Esophagus muscularis mucosa (tissue), 4 donors: Measurements from ENCODE around the gene PRDM2. TPM values are rescaled to one million over a fixed set of nuclear protein-coding genes. Genes with fewer than 3 reads are reported as not detected.

Source experiments
- DNase-seq: peaks from one replicate; pipeline ENCODE4 v3.0.0-alpha.2; 2017; ENCODE audit errors: extremely low spot score
- H3K27ac ChIP-seq, 4 donors: fragments of 200-600 bp; sonication (generic); replicated peaks in 1 of 4; 1 replicate in 3 of 4; 2 replicates in 1 of 4; pipeline ENCODE4 v1.5.1; 2016 to 2019; ENCODE audit warnings: mild to moderate bottlenecking in 1 of 4
- H3K27me3 ChIP-seq, 4 donors: fragments of 200-600 bp; sonication (generic); one replicate each; pipeline versions ENCODE4 v1.5.1 to v1.6.0; 2016 to 2019
- H3K36me3 ChIP-seq, 4 donors: fragments of 200-600 bp; sonication (generic); one replicate each; pipeline ENCODE4 v1.5.1; 2016 to 2019
- H3K4me1 ChIP-seq, 4 donors: fragments of 200-600 bp; sonication (generic); one replicate each; pipeline ENCODE4 v1.5.1; 2016 to 2019
- H3K4me3 ChIP-seq, 4 donors: fragments of 200-600 bp; sonication (generic); 1 replicate in 2 of 4; 2 replicates in 2 of 4; pipeline ENCODE4 v1.5.1; 2016 to 2019; ENCODE audit warnings: mild to moderate bottlenecking in 4 of 4, moderate library complexity in 1 of 4
- H3K9me3 ChIP-seq, 4 donors: fragments of 200-600 bp; sonication (generic); 1 replicate in 3 of 4; 2 replicates in 1 of 4; pipeline ENCODE4 v1.5.1; 2016 to 2019
- CTCF ChIP-seq, 3 experiments: fragments of 200-600 bp in 2 of 3; fragments of 450-650 bp in 1 of 3; sonication (generic) in 2 of 3; IDR thresholded peaks; one replicate each; pipeline ENCODE4 v1.5.1; 2017 to 2019; ENCODE audit warnings: antibody characterized with exemption in 3 of 3, mild to moderate bottlenecking in 2 of 3, moderate library complexity in 1 of 3
- EP300 ChIP-seq: sonication (generic); formaldehyde crosslinking; IDR thresholded peaks from one replicate; pipeline ENCODE4 v1.6.1; 2017; ENCODE audit warnings: antibody characterized with exemption
- POLR2A ChIP-seq: fragments of 450-650 bp; IDR thresholded peaks from one replicate; pipeline ENCODE4 v1.6.1; 2017; ENCODE audit warnings: antibody characterized with exemption, moderate library complexity, mild to moderate bottlenecking, low read depth
- POLR2AphosphoS5 ChIP-seq, 2 donors: sonication (generic); formaldehyde crosslinking; IDR thresholded peaks; one replicate each; pipeline ENCODE4 v1.6.1; 2017; ENCODE audit warnings: antibody characterized with exemption in 2 of 2
- WGBS: methylation state at CpG from one replicate; pipeline ENCODE4 v1.1.5; 2018; 5-methylcytosine and 5-hydroxymethylcytosine counted together
- intact Hi-C: fragments of 100-400 bp; cut with DNase I; formaldehyde crosslinking; loops from one replicate; pipeline ENCODE4 v1.15.1; 2023
- total RNA-seq, 4 donors: library from RNA; depleted of rRNA; stranded (reverse); fragments of >200 nt; gene quantifications; one replicate each; pipeline versions ENCODE4 v1.1.0 to v1.2.1, GENCODE V29; 2016

PRDM2 gene
- total RNA-seq, 4 donors from 2014 or later, result 32.5 to 54.6 (median 44.2) TPM

DNA sequence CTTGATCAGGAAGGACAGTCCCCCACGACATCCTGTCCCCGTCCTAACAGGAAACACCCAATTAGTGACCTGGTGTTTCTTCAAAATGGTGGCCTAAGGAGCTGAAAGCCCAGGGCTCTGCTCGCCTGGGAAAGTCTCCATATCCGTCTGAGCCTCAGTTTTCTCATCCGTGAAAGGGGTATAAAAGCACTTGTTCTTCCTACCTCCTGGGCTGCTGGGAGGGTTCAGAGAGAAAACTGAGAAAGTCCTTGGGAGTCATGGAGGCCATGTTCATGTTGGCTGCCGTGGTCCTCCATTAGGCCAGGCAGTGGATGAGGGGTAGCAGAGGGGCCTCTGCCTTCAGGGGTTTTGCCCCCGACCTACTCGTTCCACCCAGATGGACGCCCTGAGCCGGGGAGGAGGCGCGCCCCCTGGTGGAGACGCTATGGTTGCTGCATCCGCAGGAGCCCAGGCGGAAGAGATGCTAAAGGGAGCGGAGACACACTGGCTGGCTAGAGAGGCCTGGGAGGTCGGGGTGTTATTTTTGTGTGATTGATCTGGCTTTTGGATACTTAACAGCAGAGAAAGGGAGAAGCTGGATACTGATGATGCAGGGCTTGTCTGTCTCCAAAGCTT is 113.5 kb downstream of the PRDM2 start:
- no peak overlapping the region for H3K4me3 ChIP-seq
- no peak overlapping the region for H3K27ac ChIP-seq
- no peaks in the 10 kb centered on the region for H3K9me3 ChIP-seq
- intact Hi-C loops, result loop anchor here (5.0 kb wide), 1 partner anchor 146 kb away; no protein-coding TSS in a partner anchor
- H3K27me3 ChIP-seq, result no peaks in the 10 kb centered on the region
- no peak for DNase-seq
- H3K4me1 ChIP-seq, result peaks cover 3 to 10% (median 3%) of the 10 kb centered on the region in 4 donors
- 62% methylated on average over 17 of the region's 17 CpGs for WGBS
- H3K36me3 ChIP-seq, result peaks cover 0 to 30% (median 26%) of the 10 kb centered on the region in 4 donors
- TF ChIP-seq EP300 (no peak), CTCF (IDR thresholded peaks at IDR 0.05) (peak; percentile 49 to 67 (median 54))

DNA sequence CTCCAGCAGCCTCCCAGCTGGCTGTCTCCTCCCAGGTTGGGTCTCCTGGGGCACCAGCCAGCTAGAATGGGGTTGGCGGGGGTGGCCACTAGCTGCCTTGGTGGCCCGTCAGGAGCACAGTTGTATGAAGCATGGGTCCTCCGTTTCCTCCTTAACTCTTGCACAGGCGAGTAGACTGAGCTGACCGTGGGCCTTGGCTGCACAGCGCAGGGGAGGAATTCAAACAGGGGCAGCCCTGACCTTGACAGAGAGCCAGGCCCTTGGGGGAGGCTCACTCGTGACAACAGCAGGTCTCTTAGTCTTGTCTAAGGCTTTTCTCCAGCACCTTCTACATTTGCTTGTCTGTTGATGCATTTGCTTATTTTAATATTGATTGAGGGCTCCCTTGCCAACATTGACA is 114.1 kb downstream of the PRDM2 start:
- DNase-seq, result no peak

DNA sequence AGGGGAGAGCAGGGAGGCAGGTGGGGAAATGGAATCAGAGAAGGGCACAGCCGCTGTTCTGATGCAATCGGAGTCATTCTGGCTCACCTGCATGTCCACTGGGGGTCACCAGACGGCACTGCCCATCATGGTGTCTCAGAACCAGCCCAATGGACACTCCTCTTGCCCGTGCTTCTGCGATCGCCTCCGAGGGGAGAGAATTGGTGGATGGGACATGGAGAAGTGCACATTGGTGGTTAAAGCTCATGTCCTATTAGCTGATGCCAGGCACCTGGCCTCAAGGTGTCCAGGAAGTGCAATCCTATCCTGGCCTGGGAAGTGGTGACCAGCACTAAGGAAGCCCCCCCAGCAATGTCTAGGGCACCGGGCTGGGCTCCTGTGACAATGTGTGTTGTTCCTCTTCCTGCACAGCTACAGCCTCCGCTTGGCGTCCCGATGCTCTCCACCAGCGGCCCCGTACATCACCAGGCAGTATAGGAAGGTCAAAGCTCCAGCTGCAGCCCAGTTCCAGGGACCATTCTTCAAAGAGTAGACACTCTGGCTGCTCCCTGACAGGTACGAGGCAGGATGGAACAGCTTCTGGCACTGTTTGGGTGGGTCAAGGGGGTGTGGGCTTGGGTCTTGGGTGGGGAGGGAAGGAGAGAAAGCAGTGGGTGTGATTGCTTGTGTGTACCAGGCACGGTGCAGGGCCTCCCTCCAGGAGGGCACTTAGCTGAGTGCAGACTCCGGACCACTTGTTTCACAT is 116.2 kb downstream of the PRDM2 start:
- 95% methylated on average over 14 of the region's 16 CpGs for WGBS
- peaks cover 9 to 43% (median 43%) of the 10 kb centered on the region in 4 donors for H3K36me3 ChIP-seq

More for the DNA sequence above, 114.1 kb downstream of the PRDM2 start:
- Histone ChIP-seq H3K27ac (no peak overlapping the region), H3K36me3 (peaks cover 0 to 35% (median 30%) of the 10 kb centered on the region in 4 donors), H3K9me3 (no peaks in the 10 kb centered on the region), H3K4me3 (no peak overlapping the region), H3K27me3 (no peaks in the 10 kb centered on the region), H3K4me1 (peaks cover 0 to 10% (median 0%) of the 10 kb centered on the region in 4 donors)
- 89% methylated on average over 7 of the region's 7 CpGs for WGBS
- intact Hi-C loops, result loop anchor here (5.0 kb wide), 1 partner anchor 147 kb away; no protein-coding TSS in a partner anchor
- TF ChIP-seq POLR2A (no peak), CTCF (IDR thresholded peaks at IDR 0.05) (no peak), EP300 (no peak), POLR2AphosphoS5 (IDR thresholded peaks at IDR 0.05) (no peak)

DNA sequence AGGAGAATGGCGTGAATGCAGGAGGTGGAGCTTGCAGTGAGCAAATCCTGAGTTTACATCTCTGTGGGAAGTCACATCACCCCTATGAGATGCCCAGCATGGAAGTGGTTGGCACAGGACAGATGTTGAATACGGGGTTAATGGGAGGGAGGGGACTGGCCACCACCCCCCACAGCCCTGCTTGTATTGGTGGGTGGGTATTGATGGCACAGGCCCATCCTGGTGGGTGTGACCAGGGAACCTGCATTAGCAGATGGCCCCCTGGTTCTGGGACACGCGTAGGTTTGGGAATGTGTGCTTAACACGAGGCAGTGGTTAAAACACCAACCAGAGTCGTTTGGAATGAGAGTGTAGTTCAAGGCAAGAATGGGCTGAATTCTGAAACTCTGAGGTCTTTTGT is 117.9 kb downstream of the PRDM2 start:
- intact Hi-C loops, result no loop called here
- Histone ChIP-seq H3K9me3 (no peaks in the 10 kb centered on the region), H3K36me3 (peaks cover 19 to 59% (median 54%) of the 10 kb centered on the region in 4 donors)

More for the DNA sequence above, 116.2 kb downstream of the PRDM2 start:
- no peak for DNase-seq
- intact Hi-C loops, result no loop called here
- H3K27me3 ChIP-seq, result no peaks in the 10 kb centered on the region
- no peaks in the 10 kb centered on the region for H3K9me3 ChIP-seq
- H3K27ac ChIP-seq, result no peak overlapping the region
- H3K4me1 ChIP-seq, result peaks cover 0 to 10% (median 0%) of the 10 kb centered on the region in 4 donors
- TF ChIP-seq EP300 (no peak), POLR2AphosphoS5 (IDR thresholded peaks at IDR 0.05) (no peak), POLR2A (no peak), CTCF (IDR thresholded peaks at IDR 0.05) (no peak)
- no peak overlapping the region for H3K4me3 ChIP-seq

More for the DNA sequence above, 117.9 kb downstream of the PRDM2 start:
- Histone ChIP-seq H3K27me3 (no peaks in the 10 kb centered on the region), H3K27ac (no peak overlapping the region), H3K4me3 (no peak overlapping the region), H3K4me1 (peaks cover 0 to 9% (median 0%) of the 10 kb centered on the region in 4 donors)
- TF ChIP-seq CTCF (IDR thresholded peaks at IDR 0.05) (no peak), POLR2AphosphoS5 (IDR thresholded peaks at IDR 0.05) (no peak), EP300 (no peak), POLR2A (no peak)
- WGBS, result 91% methylated on average over 6 of the region's 6 CpGs
- no peak for DNase-seq
